HEK293 (cell line): ENCODE results near the gene SCN1A.

Experiments
- CTCF ChIA-PET: fragments of 350-600 bp; formaldehyde crosslinking; extraction: SDS; loops from one replicate; lab custom pipeline; 2021; ENCODE audit warnings: antibody characterized with exemption; lab: Yijun Ruan, JAX
- POLR2A ChIA-PET: fragments of 300-600 bp; formaldehyde crosslinking; extraction: SDS; loops from one replicate; lab custom pipeline; 2020; ENCODE audit warnings: antibody characterized with exemption, inconsistent platforms; lab: Yijun Ruan, JAX
- H3K27ac ChIP-seq: fragments of 200-500 bp; sonication (Bioruptor generic); 2 replicates; pipeline ENCODE4 v1.5.1; 2014; ENCODE audit warnings: low read depth, low read length, control low read depth, inconsistent platforms; ENCODE audit errors: extremely low read depth
- H3K36me3 ChIP-seq, 2 experiments: fragments of 200-500 bp in 1 of 2; sonication (Bioruptor generic) in 1 of 2; 1 replicate in 1 of 2; 2 replicates in 1 of 2; pipeline ENCODE4 v1.5.1; 2014 to 2017; ENCODE audit warnings: inconsistent platforms in 2 of 2, low read length in 2 of 2; ENCODE audit not compliant: control insufficient read depth in 2 of 2, insufficient read depth in 1 of 2
- H3K4me1 ChIP-seq: fragments of 200-500 bp; sonication (Bioruptor generic); 2 replicates; pipeline ENCODE4 v1.5.1; 2014; ENCODE audit warnings: mild to moderate bottlenecking, low read length, inconsistent platforms; ENCODE audit not compliant: control insufficient read depth, insufficient read depth
- H3K4me3 ChIP-seq: 2 replicates; pipeline ENCODE4 v1.5.1; 2011; ENCODE audit warnings: low read depth, mild to moderate bottlenecking, control low read depth, low read length, moderate library complexity
- H3K9me3 ChIP-seq: fragments of 200-500 bp; sonication (Bioruptor generic); 2 replicates; pipeline ENCODE4 v1.5.1; 2014; ENCODE audit warnings: low read depth, low read length, inconsistent platforms; ENCODE audit not compliant: control insufficient read depth, insufficient read depth
- BCL11B ChIP-seq: fragments of 450-650 bp; formaldehyde crosslinking; IDR thresholded peaks from 2 replicates; pipeline ENCODE4 v1.5.1; 2016; ENCODE audit warnings: low read depth, missing biosample characterization, missing genetic modification characterization
- HIC1 ChIP-seq: fragments of 450-650 bp; formaldehyde crosslinking; IDR thresholded peaks from 2 replicates; pipeline ENCODE4 v1.5.1; 2016; ENCODE audit warnings: missing biosample characterization, missing genetic modification characterization
- KLF1 ChIP-seq: fragments of 450-650 bp; formaldehyde crosslinking; IDR thresholded peaks from 2 replicates; pipeline ENCODE4 v1.5.1; 2016; ENCODE audit warnings: missing biosample characterization, missing genetic modification characterization
- OSR2 ChIP-seq: fragments of 450-650 bp; formaldehyde crosslinking; IDR thresholded peaks from 2 replicates; pipeline ENCODE4 v1.5.1; 2016; ENCODE audit warnings: missing biosample characterization, missing genetic modification characterization
- OVOL3 ChIP-seq: fragments of 450-650 bp; formaldehyde crosslinking; IDR thresholded peaks from 2 replicates; pipeline ENCODE4 v1.5.1; 2016; ENCODE audit warnings: missing biosample characterization, missing genetic modification characterization
- TCF7L2 ChIP-seq: IDR thresholded peaks from 2 replicates; pipeline ENCODE4 v1.6.1; 2011; ENCODE audit warnings: low read depth, mild to moderate bottlenecking, inconsistent platforms, low read length, moderate library complexity, borderline replicate concordance
- ZBTB8A ChIP-seq: fragments of 450-650 bp; formaldehyde crosslinking; IDR thresholded peaks from 2 replicates; pipeline ENCODE4 v1.5.1; 2016; ENCODE audit warnings: missing biosample characterization, missing genetic modification characterization
- ZEB2 ChIP-seq: fragments of 450-650 bp; formaldehyde crosslinking; IDR thresholded peaks from 2 replicates; pipeline ENCODE4 v1.5.1; 2016; ENCODE audit warnings: missing biosample characterization, missing genetic modification characterization
- ZFP3 ChIP-seq: fragments of 450-650 bp; formaldehyde crosslinking; IDR thresholded peaks from 2 replicates; pipeline ENCODE4 v1.5.1; 2016; ENCODE audit warnings: low read depth, missing biosample characterization, missing genetic modification characterization
- ZNF112 ChIP-seq: fragments of 450-650 bp; formaldehyde crosslinking; IDR thresholded peaks from 2 replicates; pipeline ENCODE4 v1.5.0; 2017; ENCODE audit warnings: missing biosample characterization, missing genetic modification characterization
- ZNF148 ChIP-seq: fragments of 450-650 bp; formaldehyde crosslinking; IDR thresholded peaks from 2 replicates; pipeline ENCODE4 v1.5.0; 2017; ENCODE audit warnings: missing biosample characterization, missing genetic modification characterization, borderline replicate concordance
- ZNF175 ChIP-seq: fragments of 450-650 bp; formaldehyde crosslinking; IDR thresholded peaks from 2 replicates; pipeline ENCODE4 v1.5.1; 2016; ENCODE audit warnings: missing biosample characterization, missing genetic modification characterization
- ZNF248 ChIP-seq: fragments of 450-650 bp; formaldehyde crosslinking; IDR thresholded peaks from 2 replicates; pipeline ENCODE4 v1.5.1; 2017; ENCODE audit warnings: missing biosample characterization, missing genetic modification characterization
- ZNF37A ChIP-seq: fragments of 450-650 bp; IDR thresholded peaks from 2 replicates; pipeline ENCODE4 v1.5.1; 2018; ENCODE audit warnings: missing biosample characterization, missing genetic modification characterization
- ZNF488 ChIP-seq: fragments of 450-650 bp; formaldehyde crosslinking; IDR thresholded peaks from 2 replicates; pipeline ENCODE4 v1.5.1; 2016; ENCODE audit warnings: missing biosample characterization, missing genetic modification characterization
- ZNF544 ChIP-seq: fragments of 450-650 bp; formaldehyde crosslinking; IDR thresholded peaks from 2 replicates; pipeline ENCODE4 v1.5.0; 2017; ENCODE audit warnings: missing biosample characterization, missing genetic modification characterization
- ZNF585B ChIP-seq: fragments of 450-650 bp; formaldehyde crosslinking; IDR thresholded peaks from 2 replicates; pipeline ENCODE4 v1.5.1; 2016; ENCODE audit warnings: missing biosample characterization, missing genetic modification characterization
- ZNF639 ChIP-seq: fragments of 450-650 bp; formaldehyde crosslinking; IDR thresholded peaks from 2 replicates; pipeline ENCODE4 v1.5.1; 2016; ENCODE audit warnings: missing biosample characterization, missing genetic modification characterization

The SCN1A gene

DNA sequence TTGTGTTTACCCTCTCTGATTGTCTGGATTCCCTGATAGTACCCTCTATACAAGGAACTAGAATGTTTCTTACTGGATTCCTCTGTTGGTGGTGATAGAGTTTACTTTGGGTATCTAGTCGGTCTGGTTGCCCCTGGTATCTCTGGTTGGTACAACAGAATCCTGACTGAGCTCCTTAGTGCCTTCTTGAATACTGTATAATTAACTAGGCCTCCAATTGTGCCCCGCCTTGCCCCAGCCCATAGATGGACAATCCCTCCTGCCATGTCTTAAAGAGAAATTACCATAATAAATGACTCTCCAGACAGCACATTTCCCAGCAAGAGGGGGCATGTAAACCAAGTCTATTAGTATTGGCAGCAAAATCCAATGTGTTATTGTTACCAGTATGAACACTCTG, 2.3 kb downstream of the SCN1A start (continued):
- TF ChIP-seq ZBTB8A (no peak), TCF7L2 (no peak), ZNF488 (tag by site-specific recombination) (no peak), OSR2 (tag by site-specific recombination) (no peak), ZNF37A (no peak), ZNF585B (tag by site-specific recombination) (no peak), ZNF248 (tag by site-specific recombination) (no peak)

DNA sequence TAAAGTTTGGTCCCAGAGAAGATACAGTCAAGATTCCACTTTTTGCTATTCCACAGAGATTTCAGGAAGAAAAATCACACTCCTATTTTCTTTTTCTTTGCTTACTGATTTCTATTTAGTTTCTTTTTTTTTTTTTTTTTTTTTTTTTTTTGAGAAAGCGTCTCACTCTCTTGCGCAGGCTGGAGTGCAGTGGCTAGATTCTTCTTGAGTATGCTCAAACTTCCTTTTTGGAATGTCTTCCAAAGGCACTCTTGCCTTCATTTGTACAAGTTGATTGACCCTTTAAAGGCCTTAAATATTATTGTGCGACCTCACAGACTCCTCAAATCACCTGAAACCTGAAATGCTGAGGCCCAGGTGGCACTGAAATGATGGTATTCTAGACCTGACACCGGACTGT, 9.6 kb downstream of the SCN1A start:
- CTCF ChIA-PET = no interaction called here
- TF ChIP-seq ZNF175 (tag by site-specific recombination) (no peak), ZNF148 (tag by site-specific recombination) (no peak), ZEB2 (tag by site-specific recombination) (no peak)
- POLR2A ChIA-PET = no interaction called here
- Histone ChIP-seq H3K27ac (no peak overlapping the region), H3K4me3 (no peak overlapping the region), H3K4me1 (no peaks in the 10 kb centered on the region), H3K9me3 (no peaks in the 10 kb centered on the region), H3K36me3 (no peaks in the 10 kb centered on the region)

DNA sequence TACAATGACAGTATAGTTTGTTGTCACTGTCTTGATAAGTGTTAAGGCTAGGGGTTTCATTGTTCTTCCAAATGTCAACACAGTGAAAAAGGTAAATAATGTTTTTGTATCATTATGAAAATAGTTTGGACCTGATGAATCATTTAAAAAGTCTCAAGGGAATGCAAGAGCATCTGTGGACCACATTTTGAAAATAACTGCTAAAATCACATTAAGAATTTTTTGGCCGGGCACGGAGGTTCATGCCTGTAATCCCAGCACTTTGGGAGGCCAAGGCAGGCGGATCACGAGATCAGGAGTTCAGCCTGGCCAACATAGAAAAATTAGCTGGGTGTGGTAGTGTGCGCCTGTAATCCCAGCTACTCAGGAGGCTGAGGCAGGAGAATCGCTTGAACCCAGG, 10.3 kb downstream of the SCN1A start:
- no peak for TF ChIP-seq KLF1 (tag by site-specific recombination)
- TF ChIP-seq BCL11B (tag by site-specific recombination) = no peak
- no peak for TF ChIP-seq ZNF112
- TF ChIP-seq HIC1 (tag by site-specific recombination) = no peak
- no peak overlapping the region for H3K27ac ChIP-seq
- no peaks in the 10 kb centered on the region for H3K4me1 ChIP-seq
- H3K4me3 ChIP-seq = no peak overlapping the region
- ChIA-PET CTCF (no interaction called here), POLR2A (no interaction called here)
- H3K36me3 ChIP-seq = no peaks in the 10 kb centered on the region
- no peaks in the 10 kb centered on the region for H3K9me3 ChIP-seq

DNA sequence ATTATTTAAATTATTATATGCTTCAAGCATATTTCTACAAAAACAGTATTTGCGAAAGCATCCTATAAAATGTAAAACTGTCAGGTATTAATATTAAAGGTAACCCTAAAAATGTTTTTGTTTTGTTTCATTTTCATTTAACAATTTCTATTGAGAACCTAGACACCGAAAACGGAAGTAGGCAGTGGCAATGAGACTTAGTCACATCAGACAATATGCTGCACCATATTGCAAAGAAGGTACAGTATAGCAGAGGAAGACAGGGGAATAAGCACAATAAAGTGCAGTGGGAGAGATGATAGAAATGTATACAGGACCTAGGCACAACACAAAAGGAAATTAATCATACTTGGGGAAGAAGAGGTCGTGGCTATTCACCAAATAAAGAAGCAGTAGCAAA, 12.2 kb downstream of the SCN1A start:
- no peaks in the 10 kb centered on the region for H3K4me1 ChIP-seq
- POLR2A ChIA-PET = no interaction called here
- no peak for TF ChIP-seq ZNF544 (tag by site-specific recombination)
- TF ChIP-seq ZNF639 = no peak
- no peak for TF ChIP-seq OVOL3 (tag by site-specific recombination)
- no peak for TF ChIP-seq ZFP3 (tag by site-specific recombination)
- TF ChIP-seq, all 188 proteins: peak for 0
- H3K9me3 ChIP-seq = no peaks in the 10 kb centered on the region
- H3K27ac ChIP-seq = no peak overlapping the region
- H3K4me3 ChIP-seq = no peak overlapping the region
- CTCF ChIA-PET = interaction anchor here (0.6 to 1.2 kb wide), 4 partner anchors 13 to 666 kb away, joined by 3 to 4 read pairs (median 4); no protein-coding TSS in a partner anchor
- no peaks in the 10 kb centered on the region for H3K36me3 ChIP-seq
